HL-60 (cell line): ENCODE results near the gene ESPN.

Source experiments
- DNase-seq, 2 experiments: peaks; one replicate each; pipeline ENCODE4 v3.0.0-alpha.2; 2010 to 2020; ENCODE audit warnings: low read depth in 1 of 2, low spot score in 1 of 2
- H3K27ac ChIP-seq: fragments of 250-450 bp; sonication (Bioruptor Pico); replicated peaks from 2 replicates; pipeline ENCODE4 v1.5.1; 2020; ENCODE audit warnings: mild to moderate bottlenecking, moderate library complexity
- H3K27me3 ChIP-seq: fragments of 250-450 bp; sonication (Bioruptor Pico); 2 replicates; pipeline ENCODE4 v1.5.1; 2021; ENCODE audit warnings: mild to moderate bottlenecking, moderate library complexity; ENCODE audit not compliant: insufficient read depth, poor library complexity, severe bottlenecking
- H3K4me3 ChIP-seq: replicated peaks from 2 replicates; pipeline ENCODE4 v1.5.1; 2011; ENCODE audit warnings: mild to moderate bottlenecking, control low read depth, low read length; ENCODE audit not compliant: insufficient read depth
- CTCF ChIP-seq: IDR thresholded peaks from one replicate; pipeline ENCODE4 v1.5.1; 2011; ENCODE audit warnings: low read length, control low read depth, inconsistent platforms; ENCODE audit not compliant: insufficient read depth
- GABPA ChIP-seq: IDR thresholded peaks from 2 replicates; pipeline ENCODE4 v1.6.1; 2012; ENCODE audit warnings: low read depth
- POLR2AphosphoS5 ChIP-seq: IDR thresholded peaks from 2 replicates; pipeline ENCODE4 v1.6.1; 2012; ENCODE audit warnings: low read depth
- REST ChIP-seq: IDR thresholded peaks from 2 replicates; pipeline ENCODE4 v1.6.1; 2012; ENCODE audit warnings: low read depth; ENCODE audit not compliant: insufficient replicate concordance
- SPI1 ChIP-seq: IDR thresholded peaks from 2 replicates; pipeline ENCODE4 v1.6.1; 2012; ENCODE audit warnings: low read depth, mild to moderate bottlenecking, borderline replicate concordance

ESPN gene

GRCh38 chr1:6401673-6402072, 22.9 kb upstream of the ESPN start:
- no peak overlapping the region for H3K27ac ChIP-seq

GRCh38 chr1:6408023-6408422, 16.6 kb upstream of the ESPN start:
- TF ChIP-seq SPI1, result no peak
- TF ChIP-seq REST, result no peak
- no peak for TF ChIP-seq POLR2AphosphoS5
- TF ChIP-seq CTCF, result no peak
- no peak for TF ChIP-seq GABPA
- no peak for DNase-seq
- peaks cover 4% of the 10 kb centered on the region for H3K27me3 ChIP-seq
- H3K27ac ChIP-seq, result no peak overlapping the region
- H3K4me3 ChIP-seq, result no peak overlapping the region

More at GRCh38 chr1:6401673-6402072, 22.9 kb upstream of the ESPN start:
- TF ChIP-seq POLR2AphosphoS5 (no peak), REST (no peak), CTCF (no peak), GABPA (no peak), SPI1 (no peak; the same call in 1 of the 2 replicates)
- Histone ChIP-seq H3K4me3 (no peak overlapping the region), H3K27me3 (no peaks in the 10 kb centered on the region)
- DNase-seq, result peak; percentile 55 to 84

- Histone ChIP-seq H3K27me3 (peaks cover 14% of the 10 kb centered on the region), H3K27ac (no peak overlapping the region), H3K4me3 (no peak overlapping the region)
- TF ChIP-seq CTCF (no peak), GABPA (no peak), POLR2AphosphoS5 (no peak), REST (no peak), SPI1 (no peak)
- no peak for DNase-seq
These were observed 15.5 kb upstream of the ESPN start for GRCh38 chr1:6409053-6409452.
